NCI-H2196 (cell line): ENCODE measurements around the gene DYSF.

Source experiments
- DNase-seq: peaks from one replicate; lab custom pipeline; 2025; ENCODE audit not compliant: unreplicated experiment; lab: John Stamatoyannopoulos, UW

DYSF gene

DNA sequence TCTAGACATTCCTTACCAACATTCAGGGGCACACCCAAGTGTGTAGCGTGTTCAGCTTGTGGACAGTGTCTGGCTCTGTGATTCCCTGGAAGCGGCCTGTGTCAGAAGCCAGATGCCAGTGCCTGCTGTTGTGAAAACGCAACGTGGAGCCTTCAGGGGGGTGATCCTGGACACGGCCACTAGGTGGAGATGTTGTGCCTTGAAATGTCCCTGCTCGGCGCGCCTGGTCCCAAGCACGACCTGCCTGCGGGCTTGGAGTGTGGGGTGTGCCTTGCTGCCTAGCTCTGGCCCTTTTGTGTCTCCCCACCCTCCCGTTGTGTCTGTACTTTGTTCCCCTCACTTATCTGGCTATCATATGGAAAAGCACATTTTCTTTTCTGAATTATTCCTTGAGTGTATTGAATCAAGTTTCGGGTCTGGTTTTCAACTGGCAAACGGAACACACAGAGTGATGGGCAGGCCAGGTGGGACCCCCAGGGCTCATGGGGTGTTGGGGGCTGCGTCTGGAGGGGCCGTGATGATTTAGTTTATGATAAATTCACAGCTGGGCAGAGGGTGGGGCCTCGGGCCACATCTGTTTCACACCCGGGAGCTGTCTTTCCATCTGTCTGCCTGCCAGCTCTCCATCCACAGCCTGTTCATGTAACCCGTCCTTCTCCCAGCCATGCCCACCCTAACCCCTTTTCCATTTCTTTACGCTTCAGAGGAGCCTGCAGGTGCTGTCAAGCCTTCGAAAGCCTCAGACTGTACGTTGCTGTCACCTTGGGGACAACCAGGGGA lies 95.5 kb downstream of the DYSF start:
- DNase-seq = peak; percentile 33

DNA sequence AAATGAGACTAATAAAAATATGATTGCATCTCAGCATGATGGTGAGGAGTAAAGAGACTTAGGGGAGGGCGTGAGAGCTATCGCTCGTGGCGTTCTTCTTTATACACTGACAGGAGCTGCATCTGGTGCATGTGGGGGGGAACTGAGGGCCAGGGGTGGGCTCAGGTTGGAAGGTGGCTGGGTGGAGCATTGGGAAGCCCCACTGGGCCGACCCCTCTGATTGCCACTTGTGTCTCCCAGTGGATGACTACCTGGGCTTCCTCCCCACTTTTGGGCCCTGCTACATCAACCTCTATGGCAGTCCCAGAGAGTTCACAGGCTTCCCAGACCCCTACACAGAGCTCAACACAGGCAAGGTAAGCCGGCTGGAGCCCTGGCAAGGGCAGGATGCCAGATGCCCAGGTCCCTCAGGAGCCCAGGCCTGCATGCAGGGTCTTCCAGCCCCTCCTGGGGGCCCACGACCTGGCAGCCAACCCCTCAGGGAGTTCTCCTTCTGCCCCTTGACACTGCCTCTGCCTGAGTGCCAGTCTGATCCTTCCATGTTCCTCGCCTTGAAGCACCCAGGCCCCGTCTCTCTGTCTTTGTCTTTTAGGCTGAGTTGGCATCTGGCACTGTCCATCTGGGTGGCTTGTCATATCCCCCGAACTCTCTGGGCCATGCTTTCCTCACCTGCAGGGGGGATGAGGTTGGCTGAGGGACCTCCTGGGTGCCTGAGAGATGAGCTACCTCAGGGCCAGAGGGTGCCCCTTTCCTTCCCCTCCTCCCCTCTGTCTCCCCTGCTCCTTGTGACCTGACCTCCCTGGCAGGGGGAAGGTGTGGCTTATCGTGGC lies 97.7 kb downstream of the DYSF start:
- no peak for DNase-seq

DNA sequence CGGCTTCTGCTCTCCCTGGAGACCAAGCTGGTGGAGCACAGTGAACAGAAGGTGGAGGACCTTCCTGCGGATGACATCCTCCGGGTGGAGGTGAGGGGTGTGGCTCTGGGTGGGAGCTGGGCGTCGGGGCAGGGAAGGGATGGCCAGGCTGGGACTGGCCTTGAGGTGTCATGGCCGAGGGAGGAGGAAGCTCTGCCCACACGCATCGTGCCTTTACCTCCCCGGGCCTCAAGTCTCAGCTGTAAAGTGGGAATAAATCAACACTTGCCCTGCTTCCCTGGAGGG lies 98.2 kb downstream of the DYSF start:
- DNase-seq = no peak

DNA sequence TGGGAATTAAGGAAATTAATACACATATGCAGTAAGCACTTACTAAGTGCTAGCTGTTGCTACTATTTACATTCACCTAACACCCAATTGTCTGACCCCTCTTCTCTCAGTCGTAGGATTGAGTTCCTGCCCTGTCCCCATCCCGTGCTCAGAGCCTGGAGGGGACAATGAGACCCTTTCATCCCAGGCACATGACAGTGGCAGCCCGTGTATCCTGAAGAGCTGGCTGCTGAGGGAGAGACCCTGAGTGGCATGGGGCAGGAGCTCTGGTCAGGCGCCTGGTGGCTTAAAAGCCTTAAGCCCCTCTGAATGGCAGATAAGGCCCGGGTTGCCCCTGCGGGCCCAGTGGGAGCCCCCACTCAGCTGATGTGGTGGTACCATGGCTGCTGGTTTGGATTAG lies 99.0 kb downstream of the DYSF start:
- DNase-seq = no peak

DNA sequence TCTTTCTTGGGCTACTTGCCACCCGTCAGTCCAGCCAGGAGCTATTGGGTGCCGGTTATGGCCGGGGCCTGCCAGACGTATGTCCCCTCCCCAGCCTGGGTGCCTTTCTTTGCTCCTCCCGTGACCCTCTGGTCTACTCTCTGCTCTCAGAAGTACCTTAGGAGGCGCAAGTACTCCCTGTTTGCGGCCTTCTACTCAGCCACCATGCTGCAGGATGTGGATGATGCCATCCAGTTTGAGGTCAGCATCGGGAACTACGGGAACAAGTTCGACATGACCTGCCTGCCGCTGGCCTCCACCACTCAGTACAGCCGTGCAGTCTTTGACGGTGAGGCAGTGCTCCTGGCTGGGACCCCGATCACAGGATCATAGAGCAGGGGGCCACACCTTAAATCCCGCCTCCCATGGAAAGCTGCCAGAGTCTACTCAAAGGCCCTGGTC lies 99.5 kb downstream of the DYSF start:
- DNase-seq = no peak

DNA sequence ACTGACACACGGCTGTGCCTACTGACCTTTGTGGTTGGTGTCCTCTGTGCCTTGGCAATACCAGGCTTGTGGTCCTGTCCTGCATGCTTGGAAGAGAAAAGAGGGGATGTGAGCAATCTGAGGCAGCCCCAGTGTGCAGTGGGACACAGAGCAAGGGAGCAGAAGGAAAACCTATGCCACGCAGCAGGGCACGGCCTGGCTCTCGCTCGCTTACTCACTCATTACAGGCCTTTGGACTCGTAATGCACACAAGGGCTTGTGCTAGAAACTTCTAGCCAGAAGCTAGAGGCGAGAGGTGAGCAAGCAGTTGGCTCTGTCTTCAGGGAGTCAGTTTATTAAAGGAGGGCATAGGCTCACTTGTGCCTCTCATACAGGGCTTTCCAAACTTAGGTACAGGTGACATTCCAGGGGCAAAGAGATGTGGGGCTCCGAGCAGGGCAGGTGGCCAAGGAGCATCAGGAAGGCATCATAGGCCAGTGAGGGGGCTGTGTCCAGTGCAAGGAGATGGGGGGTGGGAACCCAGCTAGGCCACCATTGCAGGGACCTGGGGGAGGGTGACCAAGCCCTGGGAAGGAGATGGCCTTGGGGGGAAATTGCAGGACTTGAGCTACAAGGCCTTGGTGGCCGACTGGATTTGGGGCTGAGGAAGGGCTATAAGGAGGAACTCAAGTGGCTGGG lies 100.8 kb downstream of the DYSF start:
- DNase-seq = no peak

DNA sequence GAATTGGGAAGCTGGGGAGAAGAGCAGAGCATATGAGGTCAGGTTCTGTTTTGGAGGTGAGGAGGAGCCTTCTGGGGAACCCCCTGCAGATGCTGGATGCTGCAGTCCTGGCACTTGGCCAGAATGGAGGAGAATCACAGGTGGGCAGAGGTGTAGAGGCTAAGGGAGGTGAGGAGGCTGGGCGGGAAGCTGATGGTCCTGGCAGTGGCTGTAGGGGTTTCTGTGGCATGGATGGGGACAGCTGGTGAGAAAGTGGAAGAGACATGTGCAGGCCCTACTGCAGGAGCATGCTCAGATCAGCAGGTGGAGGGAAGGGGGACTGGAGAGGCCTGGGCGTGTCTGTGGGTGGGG lies 101.3 kb downstream of the DYSF start:
- no peak for DNase-seq

DNA sequence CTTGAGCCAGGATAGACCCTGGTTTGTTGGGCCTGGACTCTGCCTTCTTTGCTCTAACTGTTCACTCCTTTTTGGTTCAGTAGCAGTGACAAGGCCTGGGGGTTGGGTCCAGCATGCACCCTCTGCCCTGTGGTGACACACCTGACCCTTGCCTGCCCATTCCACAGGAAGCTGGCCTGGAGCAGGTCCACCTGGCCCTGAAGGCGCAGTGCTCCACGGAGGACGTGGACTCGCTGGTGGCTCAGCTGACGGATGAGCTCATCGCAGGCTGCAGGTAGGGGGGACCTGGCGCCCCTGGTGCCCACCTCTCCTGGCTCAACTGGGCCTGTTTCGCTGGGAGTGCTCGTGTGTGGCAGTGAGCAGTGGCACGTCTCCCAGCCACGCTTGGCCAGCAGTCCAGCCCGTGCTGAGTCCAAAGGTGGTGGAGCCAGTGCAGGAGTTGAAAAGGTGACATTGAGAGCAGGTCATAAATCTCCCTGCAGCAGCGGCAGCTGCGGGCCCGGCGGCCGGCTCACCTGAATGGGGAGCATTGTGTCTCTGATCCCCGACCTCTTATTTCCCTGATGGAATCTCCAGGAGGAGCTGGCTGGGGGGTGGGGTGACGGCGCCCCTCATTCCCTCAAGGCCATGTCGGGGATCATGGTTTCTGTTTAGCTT lies 102.6 kb downstream of the DYSF start:
- DNase-seq = no peak

DNA sequence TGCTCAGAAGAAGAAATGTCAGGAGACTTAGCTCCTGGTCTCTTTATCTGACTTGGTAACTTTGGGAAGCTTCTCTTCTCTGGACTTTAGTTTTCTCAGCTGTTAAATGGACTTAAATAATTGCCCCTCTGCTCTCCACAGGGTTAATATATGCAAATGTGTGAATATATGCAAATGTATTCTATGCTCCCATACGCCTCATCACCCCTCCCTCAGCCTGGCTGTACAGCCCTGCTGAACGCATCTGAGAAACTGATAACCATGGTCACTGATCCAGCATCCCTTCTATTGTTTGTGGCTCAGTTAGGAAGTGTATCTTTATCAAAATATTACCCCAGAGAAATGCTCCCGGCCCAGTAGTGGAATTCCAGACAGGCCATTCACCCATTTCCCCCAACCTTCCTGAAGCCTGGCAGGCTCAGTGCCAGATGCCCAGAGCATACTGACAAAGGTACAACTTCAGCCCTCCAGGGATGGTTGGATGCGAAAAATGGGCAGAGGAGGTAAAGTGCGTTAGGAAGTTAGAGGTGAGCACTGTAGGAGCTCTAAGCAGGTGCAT lies 103.4 kb downstream of the DYSF start:
- no peak for DNase-seq

GRCh38 chr2:71557321-71557720 lies 104.0 kb downstream of the DYSF start:
- DNase-seq = no peak

GRCh38 chr2:71558300-71559051 lies 105.1 kb downstream of the DYSF start:
- no peak for DNase-seq

GRCh38 chr2:71559080-71559827 lies 105.9 kb downstream of the DYSF start:
- DNase-seq = no peak

DNA sequence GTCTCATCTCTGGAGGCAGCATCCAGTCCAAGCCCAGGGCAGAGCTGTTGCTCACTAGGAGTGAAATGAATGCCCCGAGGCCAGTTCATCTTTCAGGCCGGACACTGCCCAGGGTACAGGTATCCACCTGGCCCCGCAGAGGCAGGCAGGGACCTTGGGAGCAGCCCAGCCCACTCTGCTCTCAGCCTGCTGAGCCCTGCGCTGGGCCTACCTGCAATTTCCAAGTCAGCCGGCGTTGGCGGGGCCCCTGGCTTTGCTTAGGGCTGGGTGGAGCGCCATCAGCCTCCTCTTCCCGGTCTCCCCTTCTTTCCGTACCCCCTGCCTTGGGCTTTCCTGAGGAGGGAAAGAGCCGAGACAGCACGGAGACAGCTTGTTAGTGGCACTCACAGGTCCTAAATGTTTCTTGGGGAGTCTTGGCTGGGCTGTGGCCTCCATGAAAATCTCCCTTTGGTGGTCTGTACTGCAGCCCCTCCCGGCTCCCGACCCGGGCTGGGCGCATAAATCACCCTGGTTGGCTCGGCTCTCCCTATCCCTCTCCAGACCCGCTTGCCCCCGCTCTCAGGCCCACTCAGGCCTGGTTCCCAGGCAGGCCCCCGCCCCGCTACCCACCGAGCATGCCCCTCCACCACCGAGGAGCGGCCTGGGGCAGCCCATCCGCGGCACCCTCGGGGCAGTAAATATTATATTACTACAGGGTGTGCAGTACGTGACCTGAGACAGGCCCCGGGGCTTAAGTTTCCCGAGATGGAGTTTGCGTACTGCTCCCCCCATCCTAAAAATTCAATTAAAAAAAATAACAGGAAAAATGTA lies 106.7 kb downstream of the DYSF start:
- DNase-seq = no peak

DNA sequence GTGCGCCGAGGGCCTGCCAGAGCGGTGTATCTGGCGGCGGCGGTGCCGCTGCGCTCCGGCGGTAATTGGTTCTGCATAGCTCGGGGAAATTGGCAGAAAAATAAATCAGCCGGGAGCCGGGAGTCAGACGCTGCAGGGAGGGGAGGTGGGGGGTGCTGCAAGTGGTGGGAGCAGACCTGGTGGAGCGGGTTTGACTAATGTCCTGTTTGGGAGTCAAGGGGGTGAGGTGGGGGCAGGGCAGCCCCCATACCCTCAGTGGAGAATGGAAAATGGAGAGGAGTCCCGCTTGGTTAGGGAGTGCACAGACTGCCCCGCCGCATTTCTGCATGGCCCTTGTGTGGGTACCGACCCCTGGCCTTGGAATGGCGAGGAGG lies 107.3 kb downstream of the DYSF start:
- DNase-seq = no peak

DNA sequence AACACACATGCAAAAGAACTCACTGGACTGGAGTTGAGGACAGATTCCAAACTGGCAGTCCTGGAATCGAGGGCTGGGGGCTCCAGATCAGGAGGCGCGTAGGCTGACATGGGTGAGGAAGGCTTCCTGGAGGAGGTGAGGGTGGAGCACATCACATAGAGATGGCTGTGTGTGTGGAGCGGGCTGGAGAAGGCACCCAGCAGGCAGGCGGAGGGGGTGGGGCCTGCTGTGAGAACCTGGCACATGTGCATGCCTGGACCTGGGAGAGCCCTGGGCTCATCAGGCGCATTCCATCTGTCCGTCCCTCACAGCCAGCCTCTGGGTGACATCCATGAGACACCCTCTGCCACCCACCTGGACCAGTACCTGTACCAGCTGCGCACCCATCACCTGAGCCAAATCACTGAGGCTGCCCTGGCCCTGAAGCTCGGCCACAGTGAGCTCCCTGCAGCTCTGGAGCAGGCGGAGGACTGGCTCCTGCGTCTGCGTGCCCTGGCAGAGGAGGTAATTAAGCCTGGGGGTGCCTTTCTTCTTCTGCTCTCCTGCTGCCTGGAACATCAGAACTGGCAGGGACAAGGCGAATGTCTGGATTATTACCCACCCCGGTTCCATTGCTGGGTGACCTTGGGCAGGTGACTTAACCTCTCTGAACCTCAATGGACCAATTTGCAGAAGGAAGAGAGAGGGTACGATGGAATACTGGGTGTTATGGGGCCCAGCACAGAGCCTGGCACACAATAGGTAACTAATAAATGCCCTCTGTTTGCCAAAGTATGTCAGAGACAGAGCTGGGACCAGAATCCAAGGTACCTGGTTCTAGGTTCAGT lies 108.3 kb downstream of the DYSF start:
- DNase-seq = no peak

DNA sequence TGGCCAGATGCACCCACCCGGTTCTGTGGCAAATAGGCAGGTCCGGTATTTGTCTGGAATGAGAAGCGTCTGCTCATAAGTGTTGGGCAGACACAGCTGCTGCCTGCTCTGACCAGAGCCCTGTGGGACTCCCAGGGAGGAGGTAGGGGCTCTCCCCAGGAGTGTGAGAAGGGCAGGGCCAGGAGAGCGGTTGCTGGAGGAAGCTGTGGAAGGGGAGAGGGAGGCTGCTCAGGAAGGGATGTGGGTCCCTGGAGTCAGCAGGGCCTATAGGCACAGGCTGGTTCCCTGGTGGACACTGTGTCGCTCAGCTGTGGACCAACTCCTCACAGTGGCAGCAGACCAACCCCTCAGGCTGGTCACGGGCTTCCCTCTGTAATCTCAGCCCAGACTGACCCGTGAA lies 109.2 kb downstream of the DYSF start:
- no peak for DNase-seq

DNA sequence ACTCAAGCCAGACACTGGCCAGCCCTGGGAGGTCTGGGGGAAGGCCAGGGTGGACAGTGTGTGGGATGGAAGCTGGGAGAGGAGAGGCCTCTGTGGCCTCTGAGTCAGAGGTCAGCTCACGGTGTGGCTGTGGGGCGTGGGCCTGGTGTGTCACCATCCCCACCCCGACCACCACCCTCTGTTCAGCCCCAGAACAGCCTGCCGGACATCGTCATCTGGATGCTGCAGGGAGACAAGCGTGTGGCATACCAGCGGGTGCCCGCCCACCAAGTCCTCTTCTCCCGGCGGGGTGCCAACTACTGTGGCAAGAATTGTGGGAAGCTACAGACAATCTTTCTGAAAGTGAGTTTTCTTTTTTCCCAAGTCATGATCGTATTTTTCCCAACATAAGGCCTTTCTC lies 110.5 kb downstream of the DYSF start:
- no peak for DNase-seq

DNA sequence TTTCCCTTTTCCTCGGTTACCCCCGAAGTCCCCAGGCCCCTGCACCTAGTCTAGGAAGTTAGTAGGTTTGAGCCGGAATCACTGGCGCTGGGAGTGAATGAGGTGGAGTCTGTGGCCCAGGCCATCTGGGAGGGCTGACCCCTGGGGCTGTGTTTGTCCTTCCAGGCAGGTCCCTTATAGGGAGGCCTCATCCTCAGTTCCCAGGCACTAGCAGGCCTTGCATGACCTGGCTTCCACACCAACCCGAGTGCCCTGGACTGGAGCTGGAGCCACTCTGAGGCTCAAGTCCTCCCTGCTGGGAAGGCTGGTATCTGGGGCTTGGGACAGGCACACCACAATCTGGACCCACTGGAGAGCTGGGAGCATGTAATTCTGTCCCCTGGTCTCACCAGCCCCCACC lies 111.0 kb downstream of the DYSF start:
- DNase-seq = no peak
